Tibial artery (tissue), 4 donors: Measurements from ENCODE around the gene SLC25A25.

Experiments used
- DNase-seq, 2 donors: peaks; one replicate each; pipeline ENCODE4 v3.0.0-alpha.2; 2019
- H3K27ac ChIP-seq, 2 donors: fragments of 200-600 bp; sonication (generic) in 1 of 2; 1 replicate in 1 of 2; 2 replicates in 1 of 2; pipeline ENCODE4 v1.5.1; 2018 to 2019; ENCODE audit warnings: mild to moderate bottlenecking in 1 of 2
- H3K27me3 ChIP-seq, 2 donors: fragments of 200-600 bp; sonication (generic) in 1 of 2; one replicate each; pipeline versions ENCODE4 v1.5.1 to v1.6.0; 2016 to 2019
- H3K36me3 ChIP-seq, 3 donors: fragments of 200-600 bp; sonication (generic) in 2 of 3; one replicate each; pipeline ENCODE4 v1.5.1; 2016 to 2019; ENCODE audit warnings: mild to moderate bottlenecking in 2 of 3
- H3K4me1 ChIP-seq, 4 donors: fragments of 200-600 bp; sonication (generic) in 2 of 4; 1 replicate in 3 of 4; 2 replicates in 1 of 4; pipeline ENCODE4 v1.5.1; 2016 to 2019
- H3K4me3 ChIP-seq, 2 donors: fragments of 200-600 bp; sonication (generic) in 1 of 2; 1 replicate in 1 of 2; 2 replicates in 1 of 2; pipeline ENCODE4 v1.5.1; 2018 to 2019; ENCODE audit warnings: mild to moderate bottlenecking in 2 of 2
- H3K9me3 ChIP-seq, 3 donors: fragments of 200-600 bp; sonication (generic) in 1 of 3; one replicate each; pipeline ENCODE4 v1.5.1; 2016 to 2019
- CTCF ChIP-seq, 2 experiments: fragments of 200-600 bp in 1 of 2; fragments of 450-650 bp in 1 of 2; IDR thresholded peaks; one replicate each; pipeline ENCODE4 v1.5.1; 2017 to 2019; ENCODE audit warnings: antibody characterized with exemption in 2 of 2, mild to moderate bottlenecking in 1 of 2, moderate library complexity in 1 of 2
- intact Hi-C: fragments of 100-400 bp; cut with DNase I; formaldehyde crosslinking; loops from one replicate; pipeline ENCODE4 v1.15.0; 2023; ENCODE audit warnings: low total_unique reads

SLC25A25 gene

GRCh38 chr9:128082151-128082550 is 14.1 kb downstream of the SLC25A25 start:
- no peak for TF ChIP-seq CTCF (IDR thresholded peaks at IDR 0.05)
- no peaks in the 10 kb centered on the region for H3K36me3 ChIP-seq
- no peaks in the 10 kb centered on the region for H3K27me3 ChIP-seq
- intact Hi-C loops, result no loop called here
- no peak overlapping the region for H3K4me3 ChIP-seq
- H3K9me3 ChIP-seq, result no peaks in the 10 kb centered on the region
- H3K4me1 ChIP-seq, result peaks cover 0 to 34% (median 14%) of the 10 kb centered on the region in 4 donors
- peak overlapping the region; percentile 33 to 40 for H3K27ac ChIP-seq
- DNase-seq, result no peak

- Histone ChIP-seq H3K27ac (no peak overlapping the region), H3K4me1 (peaks cover 0 to 22% (median 10%) of the 10 kb centered on the region in 4 donors), H3K27me3 (no peaks in the 10 kb centered on the region), H3K36me3 (no peaks in the 10 kb centered on the region), H3K4me3 (no peak overlapping the region), H3K9me3 (no peaks in the 10 kb centered on the region)
- intact Hi-C loops, result no loop called here
- DNase-seq, result no peak
- TF ChIP-seq CTCF (IDR thresholded peaks at IDR 0.05), result no peak
These were observed 16.7 kb downstream of the SLC25A25 start for GRCh38 chr9:128084746-128085145.

- intact Hi-C loops, result no loop called here
- H3K36me3 ChIP-seq, result no peaks in the 10 kb centered on the region
These were observed 17.9 kb downstream of the SLC25A25 start for GRCh38 chr9:128085943-128086342.

GRCh38 chr9:128087262-128087661 is 19.2 kb downstream of the SLC25A25 start:
- Histone ChIP-seq H3K27ac (no peak overlapping the region), H3K27me3 (no peaks in the 10 kb centered on the region), H3K4me1 (peaks cover 0 to 24% (median 15%) of the 10 kb centered on the region in 4 donors), H3K36me3 (no peaks in the 10 kb centered on the region), H3K9me3 (no peaks in the 10 kb centered on the region), H3K4me3 (no peak overlapping the region)
- intact Hi-C loops, result no loop called here
- no peak for DNase-seq
- TF ChIP-seq CTCF (IDR thresholded peaks at IDR 0.05), result no peak

More at GRCh38 chr9:128085943-128086342, 17.9 kb downstream of the SLC25A25 start:
- Histone ChIP-seq H3K4me1 (peaks cover 0 to 24% (median 11%) of the 10 kb centered on the region in 4 donors), H3K27me3 (no peaks in the 10 kb centered on the region), H3K27ac (no peak overlapping the region), H3K4me3 (no peak overlapping the region), H3K9me3 (no peaks in the 10 kb centered on the region)
- DNase-seq, result no peak
- no peak for TF ChIP-seq CTCF (IDR thresholded peaks at IDR 0.05)

GRCh38 chr9:128088253-128088945 is 20.4 kb downstream of the SLC25A25 start:
- peaks cover 0 to 29% (median 19%) of the 10 kb centered on the region in 4 donors for H3K4me1 ChIP-seq
- no peak for TF ChIP-seq CTCF (IDR thresholded peaks at IDR 0.05)
- no peaks in the 10 kb centered on the region for H3K9me3 ChIP-seq
- DNase-seq, result no peak
- no peak overlapping the region for H3K4me3 ChIP-seq
- no peak overlapping the region for H3K27ac ChIP-seq
- intact Hi-C loops, result no loop called here
- H3K27me3 ChIP-seq, result no peaks in the 10 kb centered on the region
- no peaks in the 10 kb centered on the region for H3K36me3 ChIP-seq
